ENCODE results near the gene DOK3. TPM values are rescaled to one million over a fixed set of nuclear protein-coding genes. Genes with fewer than 3 reads are reported as not detected.

DOK3 gene
- total RNA-seq, 1 donor from 2014 or later, result 4.7 TPM

GRCh38 chr5:177492841-177493240 lies 16.8 kb downstream of the DOK3 start:
- H3K4me1 Mint-ChIP-seq, result peaks cover 41% of the 10 kb centered on the region
- H3K27me3 Mint-ChIP-seq (ENCODE audit: low read depth), result no peaks in the 10 kb centered on the region
- H3K4me3 Mint-ChIP-seq, result peak overlapping the region; percentile 9
- H3K36me3 Mint-ChIP-seq, result peaks cover 21% of the 10 kb centered on the region
- DNase-seq (ENCODE audit: low spot score in 2 of 2, unreplicated experiment in 2 of 2), result no peak
- peak overlapping the region; percentile 96 for H3K27ac Mint-ChIP-seq
- TF ChIP-seq, protein P1, sequence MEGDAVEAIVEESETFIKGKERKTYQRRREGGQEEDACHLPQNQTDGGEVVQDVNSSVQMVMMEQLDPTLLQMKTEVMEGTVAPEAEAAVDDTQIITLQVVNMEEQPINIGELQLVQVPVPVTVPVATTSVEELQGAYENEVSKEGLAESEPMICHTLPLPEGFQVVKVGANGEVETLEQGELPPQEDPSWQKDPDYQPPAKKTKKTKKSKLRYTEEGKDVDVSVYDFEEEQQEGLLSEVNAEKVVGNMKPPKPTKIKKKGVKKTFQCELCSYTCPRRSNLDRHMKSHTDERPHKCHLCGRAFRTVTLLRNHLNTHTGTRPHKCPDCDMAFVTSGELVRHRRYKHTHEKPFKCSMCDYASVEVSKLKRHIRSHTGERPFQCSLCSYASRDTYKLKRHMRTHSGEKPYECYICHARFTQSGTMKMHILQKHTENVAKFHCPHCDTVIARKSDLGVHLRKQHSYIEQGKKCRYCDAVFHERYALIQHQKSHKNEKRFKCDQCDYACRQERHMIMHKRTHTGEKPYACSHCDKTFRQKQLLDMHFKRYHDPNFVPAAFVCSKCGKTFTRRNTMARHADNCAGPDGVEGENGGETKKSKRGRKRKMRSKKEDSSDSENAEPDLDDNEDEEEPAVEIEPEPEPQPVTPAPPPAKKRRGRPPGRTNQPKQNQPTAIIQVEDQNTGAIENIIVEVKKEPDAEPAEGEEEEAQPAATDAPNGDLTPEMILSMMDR (IDR thresholded peaks at IDR 0.05; ENCODE audit: unreplicated experiment), result no peak
- no peaks in the 10 kb centered on the region for H3K9me3 Mint-ChIP-seq

DNA sequence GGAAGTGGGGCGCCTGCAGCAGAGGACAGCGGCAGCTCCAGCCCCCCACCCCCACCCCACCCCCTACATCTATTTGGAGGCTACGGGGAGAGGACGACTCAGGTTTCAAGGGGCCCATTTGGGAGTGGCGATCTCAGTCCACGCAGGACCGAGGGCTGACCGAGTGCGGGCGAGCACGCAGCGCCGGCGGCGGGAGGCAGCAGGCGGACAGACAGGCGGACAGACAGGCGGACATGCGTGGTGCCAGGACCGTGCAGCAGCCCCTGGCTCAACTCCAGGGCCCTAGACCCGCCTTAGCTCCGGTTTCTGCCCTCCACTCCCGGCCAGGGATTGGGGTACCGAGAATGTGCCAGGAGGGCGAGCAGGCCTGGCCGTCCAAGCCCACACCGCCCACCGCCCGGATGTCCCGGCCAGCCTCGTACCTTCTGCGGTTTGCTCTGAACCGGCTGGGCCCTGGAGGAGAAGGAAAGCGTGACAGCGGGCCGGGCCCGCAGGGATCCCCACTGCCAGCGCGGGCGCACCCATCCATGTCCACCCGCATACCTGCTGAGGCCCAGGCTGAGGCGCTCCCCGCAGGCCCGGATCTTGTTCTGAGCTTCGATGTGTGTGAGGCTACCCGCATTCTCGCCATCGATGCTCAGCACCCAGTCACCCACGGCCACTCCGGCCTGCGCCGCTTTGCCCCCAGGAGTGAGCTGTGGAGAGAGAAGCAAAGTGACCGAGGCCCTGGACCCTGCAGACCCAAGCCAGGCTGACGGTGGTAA lies 17.5 kb downstream of the DOK3 start:
- Mint-ChIP-seq H3K4me3 (no peak overlapping the region), H3K27ac (peak overlapping the region; percentile 96), H3K27me3 (ENCODE audit: low read depth) (no peaks in the 10 kb centered on the region)

DNA sequence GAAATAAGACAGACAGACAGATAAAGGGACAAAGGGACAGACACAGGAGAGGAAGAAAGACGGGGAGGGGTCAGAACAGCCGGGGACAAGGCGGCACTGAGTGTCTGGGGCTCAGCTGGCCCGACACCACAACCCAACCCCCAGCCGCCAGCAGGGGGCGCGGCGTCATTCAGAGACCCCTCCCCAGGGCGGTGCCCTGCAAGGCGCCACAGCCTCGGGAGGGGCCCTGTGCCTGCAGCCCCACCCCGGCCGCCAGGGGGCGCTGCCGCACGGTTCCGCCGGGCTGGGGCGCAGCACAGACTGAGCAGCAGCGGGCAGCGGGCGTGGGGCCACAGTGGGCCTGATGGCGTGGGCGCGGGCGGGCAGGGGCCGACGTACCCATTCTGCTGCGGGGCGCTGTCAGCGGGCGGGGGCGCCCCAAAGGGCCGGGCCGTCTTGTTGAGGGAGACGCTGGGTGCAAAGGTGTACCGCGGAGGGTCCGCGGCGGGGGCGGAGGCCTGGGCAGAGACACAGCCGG lies 18.1 kb downstream of the DOK3 start:
- Mint-ChIP-seq H3K9me3 (no peaks in the 10 kb centered on the region), H3K27me3 (ENCODE audit: low read depth) (no peaks in the 10 kb centered on the region), H3K4me1 (peaks cover 38% of the 10 kb centered on the region), H3K27ac (peak overlapping the region; percentile 53), H3K36me3 (peaks cover 28% of the 10 kb centered on the region), H3K4me3 (no peak overlapping the region)
- DNase-seq (ENCODE audit: low spot score in 2 of 2, unreplicated experiment in 2 of 2), result peak; percentile 67 to 83
- TF ChIP-seq, protein P1 (IDR thresholded peaks at IDR 0.05; ENCODE audit: unreplicated experiment), result peak; percentile 99

More for the DNA sequence above, 17.5 kb downstream of the DOK3 start:
- Mint-ChIP-seq H3K4me1 (peaks cover 38% of the 10 kb centered on the region), H3K9me3 (no peaks in the 10 kb centered on the region), H3K36me3 (peaks cover 25% of the 10 kb centered on the region)
- DNase-seq (ENCODE audit: low spot score in 2 of 2, unreplicated experiment in 2 of 2), result no peak
- TF ChIP-seq, protein P1 (IDR thresholded peaks at IDR 0.05; ENCODE audit: unreplicated experiment), result no peak

- H3K36me3 Mint-ChIP-seq, result peaks cover 31% of the 10 kb centered on the region
- TF ChIP-seq, protein P1 (IDR thresholded peaks at IDR 0.05; ENCODE audit: unreplicated experiment), result no peak
- H3K27ac Mint-ChIP-seq, result peak overlapping the region; percentile 53
- H3K9me3 Mint-ChIP-seq, result no peaks in the 10 kb centered on the region
- H3K27me3 Mint-ChIP-seq (ENCODE audit: low read depth), result no peaks in the 10 kb centered on the region
- H3K4me1 Mint-ChIP-seq, result peaks cover 35% of the 10 kb centered on the region
- H3K4me3 Mint-ChIP-seq, result no peak overlapping the region
- DNase-seq (ENCODE audit: low spot score in 2 of 2, unreplicated experiment in 2 of 2), result no peak
Observed at GRCh38 chr5:177490992-177491391, 18.6 kb downstream of the DOK3 start.

DNA sequence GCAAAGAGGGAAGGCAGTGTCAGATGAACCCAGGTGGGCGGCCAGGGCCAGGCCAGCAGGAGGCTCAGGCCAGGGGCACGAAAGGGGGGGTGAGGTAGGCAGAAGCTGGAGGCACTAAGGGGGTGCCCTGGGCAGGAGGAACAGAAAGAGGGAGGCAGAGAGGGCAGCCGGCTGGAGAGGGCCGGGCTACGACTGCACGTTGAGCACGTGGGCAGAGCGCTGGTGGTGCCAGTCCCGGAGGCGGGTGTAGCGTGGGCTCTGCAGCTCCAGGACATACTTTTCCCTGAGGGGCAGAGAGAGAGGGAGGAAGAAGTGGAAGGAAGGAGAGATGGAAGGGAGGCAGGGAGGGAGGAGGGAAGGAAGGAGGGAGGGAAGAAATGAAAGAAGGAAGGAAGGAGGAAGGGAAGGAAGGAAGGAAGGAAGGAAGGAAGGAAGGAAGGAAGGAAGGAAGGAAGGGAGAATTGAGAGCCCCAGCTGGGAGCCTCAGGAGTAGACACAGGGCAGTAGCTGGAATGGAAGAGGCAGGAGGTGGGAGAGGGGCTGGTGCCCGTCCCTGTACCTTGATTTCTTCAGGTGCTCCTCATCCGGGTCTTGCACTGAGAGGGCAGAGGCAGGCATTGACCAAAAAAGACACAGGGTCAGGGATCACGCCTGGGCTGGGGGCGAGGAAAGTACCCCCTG lies 19.2 kb downstream of the DOK3 start:
- Mint-ChIP-seq H3K4me3 (no peak overlapping the region), H3K36me3 (peaks cover 32% of the 10 kb centered on the region), H3K27me3 (ENCODE audit: low read depth) (no peaks in the 10 kb centered on the region), H3K9me3 (no peaks in the 10 kb centered on the region), H3K27ac (no peak overlapping the region), H3K4me1 (peaks cover 29% of the 10 kb centered on the region)
- TF ChIP-seq, protein P1 (IDR thresholded peaks at IDR 0.05; ENCODE audit: unreplicated experiment), result no peak
- no peak for DNase-seq (ENCODE audit: low spot score in 2 of 2, unreplicated experiment in 2 of 2)

Measured in mesothelial cell of epicardium (in vitro differentiated cells).